GM21390 (cell line): Measurements from ENCODE around the gene RNF43.
"Not testable (repeated sequence)": the region's sequence is repeated elsewhere in the genome, so short reads cannot be mapped to it uniquely, and the experiment has no call there.

ENCODE experiments used
- ATAC-seq: cut with Tn5 transposase; IDR thresholded peaks from one replicate; pipeline ENCODE4 v1.9.1; 2021; ENCODE audit not compliant: unreplicated experiment

RNF43 gene

GRCh38 chr17:58410714-58411407 lies 6.5 kb downstream of the RNF43 start:
- ATAC-seq, result no peak

- no peak for ATAC-seq
Measured at GRCh38 chr17:58409432-58409831, 7.9 kb downstream of the RNF43 start.

GRCh38 chr17:58403311-58403710 lies 14.0 kb downstream of the RNF43 start:
- ATAC-seq, result no peak

GRCh38 chr17:58402679-58403078 lies 14.7 kb downstream of the RNF43 start:
- no peak for ATAC-seq

GRCh38 chr17:58402047-58402446 lies 15.3 kb downstream of the RNF43 start:
- ATAC-seq, result no peak

GRCh38 chr17:58401287-58401686 lies 16.0 kb downstream of the RNF43 start:
- no peak for ATAC-seq

- ATAC-seq, result no peak
Measured at GRCh38 chr17:58400826-58401225, 16.5 kb downstream of the RNF43 start.

- ATAC-seq, result no peak
Measured at GRCh38 chr17:58399974-58400373, 17.4 kb downstream of the RNF43 start.

GRCh38 chr17:58398574-58399266 lies 18.6 kb downstream of the RNF43 start:
- ATAC-seq, result no peak

- ATAC-seq, result not testable (repeated sequence)
Measured at GRCh38 chr17:58397421-58397820, 19.9 kb downstream of the RNF43 start.

- ATAC-seq, result no peak
Measured at GRCh38 chr17:58396173-58396572, 21.2 kb downstream of the RNF43 start.

GRCh38 chr17:58394534-58395223 lies 22.7 kb downstream of the RNF43 start:
- ATAC-seq, result no peak

GRCh38 chr17:58391302-58391984 lies 25.9 kb downstream of the RNF43 start:
- ATAC-seq, result no peak

- ATAC-seq, result no peak
Measured at GRCh38 chr17:58390884-58391283, 26.4 kb downstream of the RNF43 start.

- no peak for ATAC-seq
Measured at GRCh38 chr17:58388302-58389190, 28.8 kb downstream of the RNF43 start.

GRCh38 chr17:58387834-58388233 lies 29.5 kb downstream of the RNF43 start:
- no peak for ATAC-seq

- no peak for ATAC-seq
Measured at GRCh38 chr17:58386708-58387107, 30.6 kb downstream of the RNF43 start.

GRCh38 chr17:58385359-58385899 lies 31.9 kb downstream of the RNF43 start:
- ATAC-seq, result no peak

GRCh38 chr17:58384897-58385296 lies 32.4 kb downstream of the RNF43 start:
- ATAC-seq, result no peak

GRCh38 chr17:58383892-58384462 lies 33.4 kb downstream of the RNF43 start:
- ATAC-seq, result no peak
